Esophagus (tissue), 2 donors: ENCODE data around the gene PIBF1. TPM values are rescaled to one million over a fixed set of nuclear protein-coding genes. Genes with fewer than 3 reads are reported as not detected.

ENCODE experiments used
- H3K27ac ChIP-seq, 2 donors: one replicate each; pipeline ENCODE4 v1.5.1; 2013; ENCODE audit warnings: low read depth in 2 of 2, mild to moderate bottlenecking in 2 of 2, inconsistent platforms in 1 of 2, low read length in 1 of 2, moderate library complexity in 1 of 2
- H3K27me3 ChIP-seq, 2 donors: one replicate each; pipeline ENCODE4 v1.6.1; 2013; ENCODE audit warnings: low read length in 2 of 2, control low read depth in 1 of 2, mild to moderate bottlenecking in 1 of 2; ENCODE audit not compliant: insufficient read depth in 2 of 2, control insufficient read depth in 1 of 2
- H3K36me3 ChIP-seq, 2 donors: one replicate each; pipeline ENCODE4 v1.6.1; 2013; ENCODE audit warnings: low read length in 1 of 2; ENCODE audit not compliant: control insufficient read depth in 2 of 2, insufficient read depth in 2 of 2
- H3K4me1 ChIP-seq, 2 donors: one replicate each; pipeline ENCODE4 v1.6.1; 2013; ENCODE audit warnings: low read length in 1 of 2; ENCODE audit not compliant: control insufficient read depth in 2 of 2, insufficient read depth in 2 of 2
- H3K4me3 ChIP-seq, 2 donors: one replicate each; pipeline ENCODE4 v1.5.1; 2013; ENCODE audit warnings: low read length in 2 of 2, mild to moderate bottlenecking in 2 of 2, low read depth in 1 of 2, moderate library complexity in 1 of 2
- H3K9me3 ChIP-seq, 2 donors: one replicate each; pipeline ENCODE4 v1.6.1; 2013; ENCODE audit warnings: mild to moderate bottlenecking in 2 of 2, low read depth in 1 of 2, low read length in 1 of 2, moderate library complexity in 1 of 2; ENCODE audit not compliant: control insufficient read depth in 2 of 2, insufficient read depth in 1 of 2
- WGBS, 2 donors: extraction: QIAGEN DNeasy Blood & Tissue Kit; methylation state at CpG; one replicate each; pipeline ENCODE4 v1.1.7; 2013; 5-methylcytosine and 5-hydroxymethylcytosine counted together
- polyA plus RNA-seq, 2 donors: library from polyadenylated mRNA; stranded (reverse); fragments of 200-250 nt; gene quantifications; one replicate each; pipeline ENCODE4 v1.2.3, GENCODE V29; 2013
- donor health status: healthy with polysubstance abuse.
- donor health status: Bipolar disorder and iron deficiency.

PIBF1 gene
- polyA plus RNA-seq, 2 donors, result 5.4 to 13.1 TPM

- H3K9me3 ChIP-seq, result no peaks in the 10 kb centered on the region
- no peaks in the 10 kb centered on the region for H3K4me1 ChIP-seq
- H3K27me3 ChIP-seq, result no peaks in the 10 kb centered on the region
- no peak overlapping the region for H3K27ac ChIP-seq
- H3K4me3 ChIP-seq, result no peak overlapping the region
- WGBS, 2 donors, result 97% methylated on average over 18 of the region's 18 CpGs
- H3K36me3 ChIP-seq, result peaks cover 3 to 15% of the 10 kb centered on the region in 2 donors
Observed at GRCh38 chr13:72850959-72851677, 69.2 kb downstream of the PIBF1 start.

GRCh38 chr13:72851678-72852014 is 69.7 kb downstream of the PIBF1 start:
- H3K9me3 ChIP-seq, result no peaks in the 10 kb centered on the region
- peaks cover 3 to 15% of the 10 kb centered on the region in 2 donors for H3K36me3 ChIP-seq
- H3K27ac ChIP-seq, result no peak overlapping the region
- WGBS, 2 donors, result 87 to 91% methylated on average over 3 of the region's 3 CpGs
- H3K4me3 ChIP-seq, result no peak overlapping the region
- H3K27me3 ChIP-seq, result no peaks in the 10 kb centered on the region
- no peaks in the 10 kb centered on the region for H3K4me1 ChIP-seq

DNA sequence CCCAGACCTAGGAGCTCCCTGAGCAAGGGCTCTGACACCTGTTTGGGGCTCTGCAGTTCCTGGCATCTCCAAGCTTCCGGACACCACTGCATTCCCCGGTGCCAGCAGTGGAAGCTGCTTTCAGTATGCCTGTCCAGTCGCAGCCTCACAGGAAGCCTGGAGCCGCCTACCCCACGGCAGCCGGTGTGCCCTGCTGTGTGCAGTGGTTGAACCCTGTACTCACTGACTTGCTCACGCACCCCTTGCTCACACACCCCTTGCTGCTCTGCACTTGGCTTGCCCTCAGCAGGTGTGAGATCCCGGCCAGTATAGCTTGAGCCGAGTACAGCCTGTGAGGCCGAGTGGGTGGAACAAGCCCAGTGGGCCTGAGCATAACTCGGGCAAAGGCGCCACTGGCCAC is 70.3 kb downstream of the PIBF1 start:
- no peaks in the 10 kb centered on the region for H3K4me1 ChIP-seq
- peaks cover 3 to 15% of the 10 kb centered on the region in 2 donors for H3K36me3 ChIP-seq
- WGBS, 2 donors, result 96 to 99% methylated on average over 12 of the region's 12 CpGs
- no peak overlapping the region for H3K4me3 ChIP-seq
- H3K27ac ChIP-seq, result no peak overlapping the region
- H3K27me3 ChIP-seq, result no peaks in the 10 kb centered on the region
- H3K9me3 ChIP-seq, result no peaks in the 10 kb centered on the region

DNA sequence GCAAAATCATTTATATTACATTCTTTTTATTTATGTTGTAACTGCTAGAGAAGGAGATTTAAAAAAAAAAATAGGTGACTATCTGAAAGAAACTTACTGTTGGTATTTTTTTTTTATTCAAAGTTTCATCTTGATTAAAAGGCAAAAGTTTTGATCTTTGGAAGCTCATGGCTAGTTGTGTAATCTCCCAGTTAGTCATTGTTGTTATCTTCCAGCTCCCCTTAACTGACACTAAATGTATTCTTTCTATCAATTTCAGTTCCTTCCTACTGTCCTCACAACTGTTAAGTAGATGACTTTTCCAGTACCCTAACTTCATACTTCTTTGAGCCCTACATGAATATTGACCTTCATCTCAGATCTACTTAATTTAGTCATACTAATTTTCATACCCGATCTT is 71.1 kb downstream of the PIBF1 start:
- Histone ChIP-seq H3K9me3 (no peaks in the 10 kb centered on the region), H3K27ac (no peak overlapping the region), H3K36me3 (peaks cover 3 to 14% of the 10 kb centered on the region in 2 donors), H3K27me3 (no peaks in the 10 kb centered on the region), H3K4me3 (no peak overlapping the region), H3K4me1 (no peaks in the 10 kb centered on the region)
- 96 to 97% methylated on average over 1 of the region's 1 CpG for WGBS, 2 donors

GRCh38 chr13:72864142-72865011 is 82.4 kb downstream of the PIBF1 start:
- H3K4me1 ChIP-seq, result no peaks in the 10 kb centered on the region
- WGBS, 2 donors, result 77 to 79% methylated on average over 9 of the region's 9 CpGs
- H3K9me3 ChIP-seq, result no peaks in the 10 kb centered on the region
- no peak overlapping the region for H3K4me3 ChIP-seq
- H3K27me3 ChIP-seq, result no peaks in the 10 kb centered on the region
- peaks cover 0 to 2% of the 10 kb centered on the region in 2 donors for H3K36me3 ChIP-seq
- no peak overlapping the region for H3K27ac ChIP-seq

GRCh38 chr13:72868229-72868628 is 86.3 kb downstream of the PIBF1 start:
- no peak overlapping the region for H3K4me3 ChIP-seq
- WGBS, 2 donors, result 91 to 94% methylated on average over 1 of the region's 1 CpG
- H3K9me3 ChIP-seq, result no peaks in the 10 kb centered on the region
- no peak overlapping the region for H3K27ac ChIP-seq
- peaks cover 0 to 2% of the 10 kb centered on the region in 2 donors for H3K36me3 ChIP-seq
- H3K4me1 ChIP-seq, result no peaks in the 10 kb centered on the region
- H3K27me3 ChIP-seq, result no peaks in the 10 kb centered on the region

- H3K36me3 ChIP-seq, result no peaks in the 10 kb centered on the region
- WGBS, 2 donors, result 93 to 96% methylated on average over 2 of the region's 2 CpGs
- no peaks in the 10 kb centered on the region for H3K9me3 ChIP-seq
- H3K27me3 ChIP-seq, result no peaks in the 10 kb centered on the region
- no peak overlapping the region for H3K27ac ChIP-seq
- no peaks in the 10 kb centered on the region for H3K4me1 ChIP-seq
- no peak overlapping the region for H3K4me3 ChIP-seq
Observed at GRCh38 chr13:72875233-72875632, 93.3 kb downstream of the PIBF1 start.

GRCh38 chr13:72884101-72884500 is 102.2 kb downstream of the PIBF1 start:
- WGBS, 2 donors, result 80 to 87% methylated on average over 2 of the region's 2 CpGs
- Histone ChIP-seq H3K9me3 (no peaks in the 10 kb centered on the region), H3K27ac (no peak overlapping the region), H3K36me3 (no peaks in the 10 kb centered on the region), H3K27me3 (no peaks in the 10 kb centered on the region), H3K4me1 (no peaks in the 10 kb centered on the region), H3K4me3 (no peak overlapping the region)

DNA sequence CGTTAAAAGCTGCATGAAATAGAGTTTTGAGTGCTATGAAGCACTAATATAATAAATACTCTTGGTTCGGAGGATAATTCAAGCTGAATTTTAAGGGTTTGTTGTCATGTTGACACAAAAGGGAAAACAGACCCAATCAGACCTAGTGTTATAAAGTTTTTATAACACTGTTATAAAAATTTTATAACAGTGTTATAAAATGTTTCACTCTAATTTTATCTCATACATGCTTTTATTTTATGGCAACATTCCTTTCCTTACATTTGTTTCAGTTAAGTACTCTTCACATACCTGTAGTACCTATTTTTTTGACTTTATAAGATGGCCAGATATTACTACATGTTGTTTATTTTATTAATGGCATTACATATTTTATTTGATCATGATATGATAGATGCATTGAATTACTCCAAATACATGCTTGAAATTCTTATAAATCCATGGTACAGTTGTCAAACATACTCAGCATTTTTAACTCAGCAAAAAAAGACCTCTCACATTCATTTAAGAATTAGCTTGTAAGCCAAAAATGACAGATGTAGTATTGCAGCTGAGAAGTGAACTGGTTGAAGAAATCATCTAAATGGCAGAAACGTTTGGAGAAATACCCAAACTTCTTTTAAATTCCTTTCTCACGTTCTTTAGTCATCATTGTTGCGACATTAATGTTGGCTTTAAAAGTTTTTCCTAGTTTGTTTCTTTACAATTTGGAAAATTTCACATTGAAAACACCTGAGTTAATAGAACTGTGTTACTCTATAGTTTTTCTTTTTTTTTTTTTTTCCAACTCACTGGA is 104.5 kb downstream of the PIBF1 start:
- Histone ChIP-seq H3K27me3 (no peaks in the 10 kb centered on the region), H3K9me3 (no peaks in the 10 kb centered on the region), H3K36me3 (no peaks in the 10 kb centered on the region), H3K4me3 (no peak overlapping the region), H3K4me1 (no peaks in the 10 kb centered on the region), H3K27ac (no peak overlapping the region)
- WGBS, 2 donors, result 77 to 81% methylated on average over 5 of the region's 5 CpGs
